ENCODE results near the gene PLBD1. TPM values are rescaled to one million over a fixed set of nuclear protein-coding genes. Genes with fewer than 3 reads are reported as not detected.

PLBD1 gene
- total RNA-seq, 1 experiment from 2014 or later: 49.6 TPM

GRCh38 chr12:14540801-14541462, 26.8 kb downstream of the PLBD1 start (continued):
- TF ChIP-seq E2F4 (CRISPR knock-in tag; IDR thresholded peaks at IDR 0.05; ENCODE audit: borderline replicate concordance, low read depth): no peak

- Mint-ChIP-seq H3K9me3 (0 out of 2 replicates have a peak, but pooled peaks cover 3% of the 10 kb centered on the region), H3K27ac (no peak overlapping the region; the same call in 1 of the 2 replicates), H3K4me1 (no peaks in the 10 kb centered on the region), H3K27me3 (ENCODE audit: low read depth) (no peaks in the 10 kb centered on the region), H3K36me3 (peaks cover 23% of the 10 kb centered on the region), H3K4me3 (no peak overlapping the region)
- ChIA-PET POLR2A (no interaction called here), CTCF (no interaction called here)
- ATAC-seq (no peak), DNase-seq (ENCODE audit: low spot score) (no peak)
- TF ChIP-seq SP1 (CRISPR knock-in tag; conservative IDR thresholded peaks at IDR 0.05) (no peak), ATF2 (CRISPR knock-in tag; IDR thresholded peaks at IDR 0.05; ENCODE audit: borderline replicate concordance, low read depth) (no peak), ZNF317 (CRISPR knock-in tag; IDR thresholded peaks at IDR 0.05; ENCODE audit: borderline replicate concordance, low read depth) (no peak)
Measured at GRCh38 chr12:14537088-14537487, 30.6 kb downstream of the PLBD1 start.

- 0 out of 2 replicates have a peak, but pooled peaks cover 3% of the 10 kb centered on the region for H3K9me3 Mint-ChIP-seq
Measured at GRCh38 chr12:14532152-14532551, 35.5 kb downstream of the PLBD1 start.

GRCh38 chr12:14525964-14526363, 41.7 kb downstream of the PLBD1 start:
- H3K4me1 Mint-ChIP-seq: peaks cover 1% of the 10 kb centered on the region; the same call in 1 of the 2 replicates
- ChIA-PET CTCF (no interaction called here), POLR2A (no interaction called here)
- H3K4me3 Mint-ChIP-seq: no peak overlapping the region
- H3K36me3 Mint-ChIP-seq: peaks cover 26% of the 10 kb centered on the region
- no peak overlapping the region for H3K27ac Mint-ChIP-seq
- peaks cover 32% of the 10 kb centered on the region for H3K9me3 Mint-ChIP-seq
- no peak for ATAC-seq
- no peaks in the 10 kb centered on the region for H3K27me3 Mint-ChIP-seq (ENCODE audit: low read depth)
- TF ChIP-seq MLX (CRISPR knock-in tag; IDR thresholded peaks at IDR 0.05): no peak
- DNase-seq (ENCODE audit: low spot score): no peak

More at GRCh38 chr12:14532152-14532551, 35.5 kb downstream of the PLBD1 start:
- peaks cover 23% of the 10 kb centered on the region for H3K36me3 Mint-ChIP-seq
- H3K4me3 Mint-ChIP-seq: no peak overlapping the region
- POLR2A ChIA-PET: no interaction called here
- TF ChIP-seq ZNF263 (CRISPR knock-in tag; IDR thresholded peaks at IDR 0.05; ENCODE audit: low read depth) (no peak), FOXP1 (CRISPR knock-in tag; IDR thresholded peaks at IDR 0.05; ENCODE audit: borderline replicate concordance) (no peak), KAT7 (CRISPR knock-in tag; IDR thresholded peaks at IDR 0.05; ENCODE audit: borderline replicate concordance) (no peak)
- H3K27me3 Mint-ChIP-seq (ENCODE audit: low read depth): no peaks in the 10 kb centered on the region
- no peak overlapping the region for H3K27ac Mint-ChIP-seq
- peaks cover 4% of the 10 kb centered on the region; the same call in 1 of the 2 replicates for H3K4me1 Mint-ChIP-seq
- CTCF ChIA-PET: interaction anchor here (1.0 to 1.7 kb wide), 2 partner anchors 18 to 346 kb away, joined by 3 to 5 read pairs; no protein-coding TSS in a partner anchor
- ATAC-seq (no peak), DNase-seq (ENCODE audit: low spot score) (no peak)

GRCh38 chr12:14521822-14522221, 45.9 kb downstream of the PLBD1 start:
- H3K27ac Mint-ChIP-seq: no peak overlapping the region
- no peak overlapping the region for H3K4me3 Mint-ChIP-seq
- 0 out of 2 replicates have a peak, but pooled peaks cover 6% of the 10 kb centered on the region for H3K4me1 Mint-ChIP-seq
- peaks cover 32% of the 10 kb centered on the region for H3K9me3 Mint-ChIP-seq
- H3K36me3 Mint-ChIP-seq: peaks cover 31% of the 10 kb centered on the region
- POLR2A ChIA-PET: no interaction called here
- ATAC-seq: no peak
- TF ChIP-seq ZNF121 (CRISPR knock-in tag; IDR thresholded peaks at IDR 0.05) (no peak), TCF7 (CRISPR knock-in tag; IDR thresholded peaks at IDR 0.05; ENCODE audit: low read depth) (no peak), ZBTB43 (CRISPR knock-in tag; IDR thresholded peaks at IDR 0.05) (no peak), ATF3 (CRISPR knock-in tag; conservative IDR thresholded peaks at IDR 0.05) (no peak), FOXJ3 (CRISPR knock-in tag; IDR thresholded peaks at IDR 0.05; ENCODE audit: borderline replicate concordance) (no peak), FOXP4 (CRISPR knock-in tag; IDR thresholded peaks at IDR 0.05) (no peak), SMAD3 (CRISPR knock-in tag; IDR thresholded peaks at IDR 0.05; ENCODE audit: borderline replicate concordance) (no peak), CDX4 (CRISPR knock-in tag; IDR thresholded peaks at IDR 0.05; ENCODE audit: borderline replicate concordance) (no peak)
- DNase-seq (ENCODE audit: low spot score): no peak
- no peaks in the 10 kb centered on the region; the same call in 1 of the 2 replicates for H3K27me3 Mint-ChIP-seq (ENCODE audit: low read depth)
- CTCF ChIA-PET: no interaction called here

Measured in WTC11 (cell line).